ENCODE results near the gene GRM1.

GRCh38 chr6:146265056-146265455 is 236.2 kb downstream of the GRM1 start:
- TF ChIP-seq CTCF (conservative IDR thresholded peaks at IDR 0.05; ENCODE audit: low read depth in 2 of 2) (no peak), CREB1 (CRISPR knock-in tag; IDR thresholded peaks at IDR 0.05; ENCODE audit: low read depth) (no peak), REST (IDR thresholded peaks at IDR 0.05; ENCODE audit: unreplicated experiment) (no peak), EZH2 (IDR thresholded peaks at IDR 0.05; ENCODE audit: low read depth, unreplicated experiment) (no peak), EZH2phosphoT487 (IDR thresholded peaks at IDR 0.05; ENCODE audit: unreplicated experiment) (no peak), NANOG (IDR thresholded peaks at IDR 0.05; ENCODE audit: borderline replicate concordance) (no peak), POLR2AphosphoS5 (IDR thresholded peaks at IDR 0.05; ENCODE audit: low read depth) (no peak), JUNB (IDR thresholded peaks at IDR 0.05; ENCODE audit: unreplicated experiment) (no peak), ZNF331 (CRISPR knock-in tag; IDR thresholded peaks at IDR 0.05; ENCODE audit: low read depth) (no peak), ZNF114 (CRISPR knock-in tag; IDR thresholded peaks at IDR 0.05) (no peak)
